Measurements from ENCODE around the gene COQ8A.

GRCh38 chr1:226945106-226945857 lies 5.2 kb downstream of the COQ8A start:
- TF ChIP-seq CTCF (conservative IDR thresholded peaks at IDR 0.05; ENCODE audit: low read length) (no peak), EZH2phosphoT487 (IDR thresholded peaks at IDR 0.05; ENCODE audit: borderline replicate concordance) (no peak)
